ENCODE results near the gene C1orf159.

The C1orf159 gene

GRCh38 chr1:1130206-1131120 is 14.6 kb upstream of the C1orf159 start:
- no peak for DNase-seq

GRCh38 chr1:1129381-1129821 is 13.5 kb upstream of the C1orf159 start:
- no peak for DNase-seq

DNA sequence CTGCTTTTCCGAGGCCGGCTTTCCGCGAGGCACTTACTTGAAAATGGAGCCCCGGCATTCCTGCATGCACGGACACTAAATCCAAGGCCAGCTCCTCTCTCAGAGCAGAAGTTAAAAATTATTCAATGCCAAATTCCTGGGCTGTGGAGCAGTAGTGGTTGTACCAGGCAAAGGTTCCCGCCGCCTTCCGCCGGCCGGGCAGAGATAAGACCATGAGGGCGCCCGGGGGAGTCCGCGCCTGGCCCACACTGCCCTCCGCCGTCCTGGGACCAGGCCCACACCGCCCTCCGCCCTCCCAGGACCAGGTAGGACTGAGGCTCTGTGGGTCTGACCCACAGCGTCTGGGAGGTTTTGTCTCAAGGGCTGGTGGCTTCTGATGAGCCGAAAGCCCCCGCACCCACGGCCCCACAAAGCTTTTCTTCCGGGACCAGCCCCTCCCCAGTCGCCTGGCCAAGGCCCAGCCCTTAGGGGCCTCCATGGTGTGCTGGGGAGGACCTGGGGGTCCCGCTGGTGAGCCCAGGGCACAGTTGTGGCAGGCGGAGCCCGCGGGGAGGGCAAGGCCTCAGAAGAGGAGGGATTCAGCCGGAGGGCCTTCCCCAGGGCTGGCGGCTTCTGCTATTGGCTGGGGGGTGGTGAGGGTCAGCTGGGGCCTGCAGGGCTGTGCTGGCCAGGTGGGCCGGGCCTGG is 12.7 kb upstream of the C1orf159 start:
- no peak for DNase-seq

DNA sequence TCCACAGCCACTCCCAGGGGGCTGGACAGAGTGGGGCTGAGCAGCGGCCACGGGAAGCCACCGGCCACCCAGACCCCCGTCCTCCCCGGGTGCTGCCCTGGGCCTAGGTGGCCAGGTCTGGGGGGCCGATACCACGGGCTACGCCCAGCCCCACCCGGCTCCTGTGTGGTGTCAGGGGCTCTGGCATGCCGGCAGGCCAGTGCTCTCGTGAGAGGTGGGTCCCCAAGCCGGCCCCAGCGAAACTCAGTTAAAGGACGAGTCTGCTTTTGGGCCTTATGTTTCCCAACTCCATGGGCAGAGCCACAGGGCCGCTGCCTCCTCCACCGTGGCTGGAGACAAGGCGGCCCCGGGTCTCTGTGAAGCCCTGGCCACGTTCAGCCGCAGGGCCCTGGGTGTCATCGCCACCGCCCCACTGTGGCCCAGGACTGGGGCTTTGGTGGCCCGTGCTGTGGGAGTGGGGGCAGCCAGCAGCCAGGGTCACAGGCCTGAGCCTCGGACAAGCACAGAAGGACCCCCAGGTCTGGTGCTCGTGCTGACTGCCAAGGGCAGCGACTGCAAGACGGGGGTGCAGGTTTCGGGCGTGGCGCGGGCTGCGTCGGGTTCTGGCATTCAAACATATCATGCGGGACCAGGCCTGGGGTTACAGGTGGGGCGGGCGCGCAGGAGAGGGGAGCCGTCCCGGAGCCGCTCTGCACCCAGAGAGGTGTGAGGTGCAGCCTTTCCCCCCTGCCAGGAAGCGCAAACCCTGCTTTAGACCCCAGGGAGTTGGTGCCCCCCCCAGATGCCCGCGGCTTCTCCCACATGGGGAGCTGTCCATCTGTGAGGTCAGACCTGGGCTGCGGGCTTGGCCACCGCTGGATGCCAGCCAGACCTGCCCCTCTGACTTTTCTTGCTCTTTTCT is 11.9 kb upstream of the C1orf159 start:
- no peak for DNase-seq

GRCh38 chr1:1125945-1126344 is 10.1 kb upstream of the C1orf159 start:
- DNase-seq: no peak

GRCh38 chr1:1124786-1125642 is 9.1 kb upstream of the C1orf159 start:
- no peak for DNase-seq

DNA sequence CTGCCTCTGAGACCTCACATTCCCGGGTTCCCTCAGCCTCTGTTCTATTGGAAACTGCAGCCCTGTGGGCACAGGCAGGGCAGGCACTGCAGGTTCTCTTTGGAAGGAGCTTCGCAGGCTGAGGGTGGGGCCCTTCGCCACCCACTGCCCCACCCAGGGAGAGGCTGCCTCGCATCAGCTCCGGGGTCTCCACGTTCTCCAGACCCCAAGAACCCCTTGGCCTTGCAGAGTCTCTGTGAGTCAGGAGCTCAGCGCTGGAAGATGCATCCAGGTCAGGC is 8.6 kb upstream of the C1orf159 start:
- DNase-seq: no peak

- no peak for DNase-seq
These were observed 8.0 kb upstream of the C1orf159 start for GRCh38 chr1:1123581-1124507.

DNA sequence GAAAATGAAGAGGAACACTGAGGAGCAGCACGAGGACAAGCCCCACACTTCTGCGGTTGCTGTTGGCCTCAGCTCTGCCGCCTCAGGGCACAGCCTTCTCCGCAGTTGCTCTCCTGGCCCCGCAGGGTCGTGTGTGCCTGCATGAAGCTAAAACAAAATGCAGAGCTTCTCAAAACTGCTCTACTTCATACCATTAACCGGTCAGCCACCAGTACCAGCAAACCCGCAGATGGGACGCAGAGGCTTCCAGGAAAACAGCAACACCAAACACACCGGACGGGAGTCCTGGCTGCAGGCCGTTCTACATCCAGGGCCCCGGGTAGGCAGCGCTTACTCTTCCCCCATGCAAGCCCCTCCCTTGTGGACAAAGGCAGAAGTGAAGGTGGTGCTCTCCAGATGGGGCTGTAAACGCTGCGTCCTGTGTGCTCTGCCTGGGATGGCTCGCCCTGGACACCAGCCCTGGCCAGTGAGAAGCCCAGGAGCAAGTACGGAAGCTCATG is 7.1 kb upstream of the C1orf159 start:
- no peak for DNase-seq

DNA sequence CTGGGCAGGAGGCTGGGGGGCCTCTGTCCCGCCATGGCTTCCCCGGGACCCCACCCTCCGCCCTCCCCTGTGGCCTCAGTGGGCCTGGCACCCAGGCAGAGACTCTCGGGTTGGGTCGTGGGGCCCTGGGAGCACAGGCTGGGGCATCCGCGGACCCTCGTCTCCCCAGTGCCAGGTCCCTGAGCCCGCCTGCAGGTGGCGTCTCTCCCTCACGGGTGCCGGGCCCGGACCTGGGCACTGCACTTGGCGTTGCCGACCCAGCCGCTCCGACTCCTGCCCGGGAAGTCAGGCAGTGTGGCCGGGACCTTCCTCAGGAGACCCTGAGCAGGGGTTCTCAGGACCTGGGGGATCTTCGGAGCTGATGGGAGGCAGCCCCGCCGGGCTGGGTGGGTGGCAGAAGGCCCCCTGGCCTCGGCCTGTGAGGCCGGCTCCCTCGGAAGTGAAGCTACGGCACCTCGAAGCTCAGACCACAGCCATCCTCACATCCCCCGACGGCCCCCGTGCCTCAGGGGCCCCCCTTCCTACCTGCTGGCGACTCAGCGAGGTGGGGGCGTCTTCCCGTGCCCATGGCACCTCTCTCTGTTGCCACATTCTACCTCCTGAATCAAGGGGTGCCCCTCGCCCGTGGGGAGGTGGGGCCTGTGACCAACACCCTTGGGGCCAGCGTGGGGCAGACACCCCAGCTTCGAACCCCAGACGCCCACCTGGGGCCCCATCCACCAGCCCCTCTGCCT is 6.4 kb upstream of the C1orf159 start:
- no peak for DNase-seq

- DNase-seq: no peak
These were observed 5.8 kb upstream of the C1orf159 start for GRCh38 chr1:1121611-1122077.

DNA sequence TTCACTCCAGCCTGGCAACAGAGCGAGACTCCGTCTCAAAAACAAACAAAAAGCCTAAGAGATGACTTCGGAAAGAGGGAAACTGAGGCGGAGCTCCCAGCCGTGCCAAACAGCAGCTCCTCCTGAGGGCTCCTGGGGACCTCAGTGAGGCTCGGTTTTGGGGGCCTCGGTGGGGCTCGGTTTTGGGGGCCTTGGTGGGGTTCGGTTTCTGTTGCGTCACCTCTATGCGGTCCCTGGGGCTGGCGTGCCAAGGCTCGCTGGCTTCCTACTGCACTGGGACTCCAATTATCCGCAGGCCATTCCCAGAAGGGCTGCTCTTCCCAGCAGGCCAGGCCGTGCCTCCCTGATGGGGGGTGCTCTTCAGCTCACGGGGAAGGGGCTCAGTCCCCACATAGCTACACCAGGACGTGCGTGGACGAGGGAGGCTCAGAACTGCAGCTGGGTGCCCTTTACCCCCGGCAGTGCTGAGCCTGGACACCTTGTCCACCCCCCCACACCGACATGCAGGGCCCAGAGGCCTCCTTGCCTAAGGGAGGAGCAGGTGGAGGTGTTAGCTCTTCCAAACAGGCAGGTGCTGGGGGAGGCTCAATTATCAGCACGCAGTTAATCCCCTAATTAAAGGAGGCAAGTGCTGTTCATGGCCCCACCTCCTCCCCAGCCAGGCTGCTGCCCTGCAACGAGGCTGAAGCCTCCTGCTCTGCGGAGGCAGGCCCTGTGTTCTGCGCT is 5.1 kb upstream of the C1orf159 start:
- DNase-seq: peak; percentile 72

- DNase-seq: no peak
These were observed 4.2 kb upstream of the C1orf159 start for GRCh38 chr1:1120096-1120495.

GRCh38 chr1:1119272-1119890 is 3.5 kb upstream of the C1orf159 start:
- DNase-seq: no peak

GRCh38 chr1:1118876-1119220 is 3.0 kb upstream of the C1orf159 start:
- no peak for DNase-seq

GRCh38 chr1:1118011-1118875 is 2.4 kb upstream of the C1orf159 start:
- no peak for DNase-seq

- no peak for DNase-seq
These were observed 1.6 kb upstream of the C1orf159 start for GRCh38 chr1:1117469-1117831.
